HAP-1 (cell line): ENCODE measurements around the gene DIP2C.

Source experiments
- DNase-seq, 2 experiments: peaks; one replicate each; pipeline ENCODE4 v3.0.0-alpha.2; 2016 to 2020; ENCODE audit warnings: low spot score in 2 of 2
- H3K27me3 ChIP-seq: fragments of 250-450 bp; sonication (Bioruptor Pico); 2 replicates; pipeline ENCODE4 v1.5.1; 2020; ENCODE audit warnings: low read depth, mild to moderate bottlenecking, moderate library complexity
- H3K36me3 ChIP-seq: fragments of 250-450 bp; sonication (Bioruptor Pico); replicated peaks from 2 replicates; pipeline ENCODE4 v1.5.1; 2020; ENCODE audit warnings: mild to moderate bottlenecking
- H3K4me1 ChIP-seq: fragments of 250-450 bp; sonication (Bioruptor Pico); 2 replicates; pipeline ENCODE4 v1.5.1; 2020; ENCODE audit warnings: mild to moderate bottlenecking
- H3K4me3 ChIP-seq: fragments of 250-450 bp; sonication (Bioruptor Pico); 2 replicates; pipeline ENCODE4 v1.5.1; 2020; ENCODE audit warnings: mild to moderate bottlenecking, moderate library complexity
- H3K9me3 ChIP-seq: fragments of 250-450 bp; sonication (Bioruptor Pico); 2 replicates; pipeline ENCODE4 v1.5.1; 2020; ENCODE audit warnings: mild to moderate bottlenecking, moderate library complexity
- in situ Hi-C: fragments of 300-500 bp; cut with MboI; formaldehyde crosslinking; loops from 3 replicates; pipeline ENCODE4 v1.14.3; 2020; ENCODE audit warnings: low sequenced_read_pairs, inconsistent platforms, mixed read lengths

DIP2C gene

GRCh38 chr10:228366-228765, 461.1 kb downstream of the DIP2C start:
- Histone ChIP-seq H3K4me3 (no peak overlapping the region), H3K36me3 (no peaks in the 10 kb centered on the region), H3K9me3 (no peaks in the 10 kb centered on the region), H3K27me3 (no peaks in the 10 kb centered on the region), H3K4me1 (no peaks in the 10 kb centered on the region)
- in situ Hi-C loops = no loop called here
- DNase-seq = no peak

DNA sequence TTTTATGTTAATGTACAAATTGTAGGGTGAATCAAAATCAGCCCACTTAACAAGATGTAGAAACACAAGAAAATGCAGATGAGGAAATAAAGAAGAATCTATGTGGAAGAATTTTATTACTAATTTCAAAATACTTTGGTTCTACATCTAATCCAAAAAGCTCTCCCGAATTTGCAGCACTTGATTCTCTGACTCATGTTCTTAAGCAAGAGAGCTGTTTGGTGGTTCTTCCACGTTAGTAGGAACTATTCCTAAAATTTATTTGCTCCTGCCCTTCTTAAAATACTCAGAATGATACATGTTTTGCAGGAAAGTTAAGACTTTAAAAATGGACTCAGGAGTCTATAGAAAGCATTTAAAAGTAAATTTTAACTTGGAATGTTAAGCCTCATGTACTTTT, 462.5 kb downstream of the DIP2C start:
- in situ Hi-C loops = no loop called here
- Histone ChIP-seq H3K4me1 (no peaks in the 10 kb centered on the region), H3K36me3 (no peaks in the 10 kb centered on the region), H3K9me3 (no peaks in the 10 kb centered on the region), H3K27me3 (no peaks in the 10 kb centered on the region), H3K4me3 (no peak overlapping the region)
- DNase-seq = no peak

DNA sequence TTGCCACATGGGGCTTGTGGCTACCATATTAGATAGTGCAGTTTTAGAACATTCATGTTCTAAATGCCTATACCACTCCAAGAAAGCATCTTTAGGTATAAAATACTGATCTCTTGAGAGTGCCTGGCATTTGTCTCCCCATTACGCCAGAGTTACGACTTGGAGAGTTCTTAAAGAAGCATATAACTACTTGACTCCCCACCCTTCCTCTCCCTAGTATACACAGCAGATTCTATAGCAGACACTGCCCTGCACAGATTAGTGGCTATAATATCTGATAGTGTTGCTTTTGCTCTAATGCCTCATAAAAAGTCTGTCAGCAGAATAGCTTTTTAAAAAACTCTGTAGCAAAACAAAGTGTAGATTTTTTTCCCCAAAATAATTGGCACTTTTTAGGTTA, 463.4 kb downstream of the DIP2C start:
- H3K4me1 ChIP-seq = no peaks in the 10 kb centered on the region
- in situ Hi-C loops = no loop called here
- H3K27me3 ChIP-seq = no peaks in the 10 kb centered on the region
- no peak for DNase-seq
- H3K4me3 ChIP-seq = no peak overlapping the region
- no peaks in the 10 kb centered on the region for H3K36me3 ChIP-seq
- no peaks in the 10 kb centered on the region for H3K9me3 ChIP-seq

DNA sequence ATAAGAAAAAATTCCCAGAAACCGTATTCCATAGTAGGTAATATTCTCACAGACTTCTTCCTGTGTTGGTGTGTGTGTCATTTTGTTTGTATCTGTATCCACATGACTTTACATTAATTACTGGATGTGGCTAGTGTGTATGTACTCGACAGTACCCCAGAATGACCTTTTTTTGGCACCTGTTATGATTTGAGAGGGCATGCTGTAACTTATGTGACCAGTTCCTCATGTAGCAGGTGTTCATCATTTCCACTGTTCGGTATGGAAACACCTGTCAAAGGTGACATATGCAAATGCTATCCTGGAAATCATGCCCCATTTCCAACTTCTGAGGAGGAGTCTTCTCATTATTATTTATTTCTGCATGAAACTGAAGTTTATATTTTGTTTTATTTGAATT, 464.9 kb downstream of the DIP2C start:
- DNase-seq = no peak
- Histone ChIP-seq H3K36me3 (no peaks in the 10 kb centered on the region), H3K9me3 (no peaks in the 10 kb centered on the region), H3K4me3 (no peak overlapping the region), H3K4me1 (no peaks in the 10 kb centered on the region), H3K27me3 (no peaks in the 10 kb centered on the region)
- in situ Hi-C loops = no loop called here
